ENCODE data around the gene ADH7. TPM values are rescaled to one million over a fixed set of nuclear protein-coding genes. Genes with fewer than 3 reads are reported as not detected.
"Not testable (repeated sequence)": the region's sequence is repeated elsewhere in the genome, so short reads cannot be mapped to it uniquely, and the experiment has no call there.

Gene ADH7
- total RNA-seq, 1 donor from 2014 or later, result not detected

DNA sequence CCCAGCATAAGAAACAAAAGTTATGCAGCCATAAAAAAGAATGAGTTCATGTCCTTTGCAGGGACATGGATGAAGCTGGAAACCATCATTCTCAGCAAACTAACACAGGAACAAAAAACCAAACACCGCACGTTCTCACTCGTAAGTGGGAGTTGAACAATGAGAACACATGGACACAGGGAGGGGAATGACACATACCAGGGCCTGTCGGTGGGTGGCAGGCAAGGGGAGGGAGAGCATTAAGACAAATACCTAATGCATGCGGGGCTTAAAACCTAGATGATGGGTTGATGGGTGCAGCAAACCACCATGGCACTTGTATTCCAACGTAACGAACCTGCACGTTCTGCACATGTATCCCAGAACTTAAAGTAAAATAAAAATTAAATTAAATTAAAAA, 19.4 kb downstream of the ADH7 start:
- not testable (repeated sequence) for DNase-seq (ENCODE audit: low spot score)

GRCh38 chr4:99414902-99415301, 20.2 kb downstream of the ADH7 start:
- DNase-seq (ENCODE audit: low spot score), result not testable (repeated sequence)

DNA sequence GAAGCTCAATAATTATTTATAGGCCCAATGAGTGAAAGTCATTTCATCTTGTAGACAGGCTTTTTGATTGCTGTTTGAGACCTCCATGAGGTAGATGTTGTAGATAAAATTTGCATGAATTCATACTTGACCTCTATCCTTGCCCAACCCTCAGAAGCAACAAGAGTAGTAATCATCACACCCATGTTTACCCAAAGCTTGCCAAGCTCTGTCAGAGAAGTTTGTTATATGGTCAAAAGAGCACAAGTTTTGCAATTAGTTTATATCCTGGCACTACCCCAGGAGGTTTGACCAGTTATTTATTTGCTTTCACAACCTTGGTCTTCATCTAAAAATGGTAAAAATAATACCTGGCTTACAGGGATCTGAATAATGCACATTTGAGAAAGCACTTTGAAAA, 20.7 kb downstream of the ADH7 start:
- DNase-seq (ENCODE audit: low spot score), result peak; percentile 61

- no peak for DNase-seq (ENCODE audit: low spot score)
Measured at GRCh38 chr4:99413140-99413539, 22.0 kb downstream of the ADH7 start.

DNA sequence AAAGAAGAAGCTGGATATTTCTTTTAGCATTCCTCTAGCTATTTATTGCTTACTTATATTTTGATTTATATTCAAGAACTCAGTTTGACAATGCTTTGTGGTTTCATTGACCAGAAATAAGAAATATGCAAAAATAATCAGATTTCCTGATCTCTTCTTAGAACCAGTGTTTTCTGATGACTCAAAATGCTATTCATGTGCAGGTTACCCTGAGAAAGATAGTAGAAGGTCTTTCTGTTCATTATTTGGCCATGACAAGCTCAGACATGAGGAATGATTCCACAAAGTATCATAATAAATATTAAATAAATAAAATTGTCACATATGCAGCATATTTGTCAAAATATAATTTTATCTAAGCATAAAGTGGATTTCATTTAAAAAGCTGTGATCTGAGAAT, 24.1 kb downstream of the ADH7 start:
- DNase-seq (ENCODE audit: low spot score), result no peak

GRCh38 chr4:99410075-99410474, 25.1 kb downstream of the ADH7 start:
- DNase-seq (ENCODE audit: low spot score), result no peak

- no peak for DNase-seq (ENCODE audit: low spot score)
Measured at GRCh38 chr4:99408346-99408745, 26.8 kb downstream of the ADH7 start.

DNA sequence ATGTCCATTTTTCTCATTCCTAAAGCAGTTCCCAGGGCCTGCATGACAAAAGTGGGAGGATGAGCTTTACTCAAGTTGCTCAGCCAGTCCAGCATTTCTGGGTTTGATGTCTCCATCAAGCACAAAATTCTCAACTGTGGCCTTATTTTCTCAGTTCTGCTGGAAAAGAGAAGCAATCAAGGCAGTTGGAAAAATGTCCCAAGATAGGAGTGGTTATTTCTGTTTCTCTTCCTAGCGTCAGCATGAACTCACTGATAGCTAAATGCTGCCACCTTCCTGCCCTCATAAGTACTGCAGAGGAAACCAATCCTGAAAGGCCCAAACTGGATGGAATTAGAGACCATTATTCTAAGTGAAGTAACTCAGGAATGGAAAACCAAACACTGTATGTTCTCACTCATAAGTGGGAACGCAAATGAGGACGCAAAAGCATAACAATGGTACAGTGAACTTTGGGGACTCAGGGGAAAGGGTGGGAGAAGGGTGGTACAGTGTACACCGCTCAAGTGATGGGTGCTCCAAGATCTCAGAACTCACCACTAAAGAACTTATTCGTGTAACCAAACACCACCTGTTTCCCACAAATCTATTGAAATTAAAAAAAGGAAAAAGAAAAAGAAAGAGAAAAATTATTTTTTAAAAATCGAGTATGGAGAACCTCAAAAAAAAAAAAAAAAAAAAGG, 29.6 kb downstream of the ADH7 start:
- peak; percentile 83 for DNase-seq (ENCODE audit: low spot score)

DNA sequence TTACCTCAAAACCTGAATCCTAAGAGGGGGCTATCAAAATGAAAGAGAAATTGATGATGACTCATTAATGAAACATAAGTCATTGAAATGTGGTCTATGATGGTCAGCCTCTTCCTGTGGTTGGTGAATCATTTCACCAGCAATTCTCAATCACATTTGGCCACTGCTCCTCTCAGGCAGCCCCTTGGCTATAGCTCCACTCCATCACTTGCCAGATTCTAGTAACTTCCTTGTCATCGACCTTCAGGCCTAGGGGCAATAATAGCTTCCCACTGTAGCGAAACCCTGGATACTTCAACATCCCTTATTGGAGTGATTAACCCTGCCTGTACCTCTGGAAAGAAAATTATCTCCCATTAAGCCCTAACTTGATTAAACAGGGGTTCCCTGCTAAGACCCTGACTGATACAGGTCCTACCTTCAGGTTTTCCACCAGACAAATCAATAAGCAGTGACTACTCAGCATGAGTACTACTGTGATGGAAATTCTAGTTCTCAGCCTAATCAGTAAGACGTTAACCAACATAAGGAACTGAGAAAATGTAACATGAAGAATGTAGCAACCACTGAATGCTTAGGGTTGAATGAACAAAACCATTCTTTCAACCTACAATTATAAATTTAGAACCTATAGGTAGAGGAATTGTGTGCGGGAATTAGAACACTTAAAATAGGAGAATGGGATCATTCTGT, 30.4 kb downstream of the ADH7 start:
- no peak for DNase-seq (ENCODE audit: low spot score)

- no peak for DNase-seq (ENCODE audit: low spot score)
Measured at GRCh38 chr4:99403380-99404184, 31.6 kb downstream of the ADH7 start.

DNA sequence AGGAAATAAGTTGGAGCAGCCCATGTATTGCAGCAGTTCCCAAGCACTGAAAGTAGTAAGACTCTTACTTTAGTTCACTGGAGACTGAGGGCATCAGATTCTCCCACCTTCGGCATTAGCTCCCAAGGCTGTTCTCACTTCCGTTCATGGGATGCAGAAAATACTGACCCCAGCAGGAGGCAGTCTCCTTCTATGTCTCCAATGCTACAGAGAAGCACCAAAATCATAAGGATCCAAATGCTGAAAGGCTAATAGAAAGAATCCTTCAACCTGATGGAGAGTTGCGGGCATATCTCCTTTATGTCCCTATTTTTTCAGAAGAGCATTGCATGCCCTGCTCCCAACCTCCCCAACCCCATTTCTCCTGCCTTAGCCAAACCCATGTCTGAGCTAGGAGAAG, 32.4 kb downstream of the ADH7 start:
- DNase-seq (ENCODE audit: low spot score), result no peak

DNA sequence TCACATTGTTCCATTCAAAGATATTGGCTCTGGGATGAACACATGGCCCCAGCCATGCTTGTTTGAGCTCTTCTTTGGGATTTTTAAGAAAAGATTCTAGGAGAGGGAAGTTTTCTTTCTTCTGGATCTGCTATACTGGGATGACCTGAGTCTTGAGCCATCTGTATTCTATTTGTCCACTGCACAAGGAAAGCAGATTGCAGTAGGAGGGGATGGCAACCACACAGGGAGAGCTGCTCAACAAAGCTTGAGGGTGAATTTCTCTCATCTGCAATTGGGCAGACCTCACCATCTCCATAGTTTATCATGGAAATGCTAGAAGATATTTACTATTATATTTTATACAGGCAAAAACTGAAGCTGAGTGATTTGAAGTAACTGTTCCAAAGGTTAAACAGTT, 34.3 kb downstream of the ADH7 start:
- no peak for DNase-seq (ENCODE audit: low spot score)

- no peak for DNase-seq (ENCODE audit: low spot score)
Measured at GRCh38 chr4:99399017-99399416, 36.1 kb downstream of the ADH7 start.

DNA sequence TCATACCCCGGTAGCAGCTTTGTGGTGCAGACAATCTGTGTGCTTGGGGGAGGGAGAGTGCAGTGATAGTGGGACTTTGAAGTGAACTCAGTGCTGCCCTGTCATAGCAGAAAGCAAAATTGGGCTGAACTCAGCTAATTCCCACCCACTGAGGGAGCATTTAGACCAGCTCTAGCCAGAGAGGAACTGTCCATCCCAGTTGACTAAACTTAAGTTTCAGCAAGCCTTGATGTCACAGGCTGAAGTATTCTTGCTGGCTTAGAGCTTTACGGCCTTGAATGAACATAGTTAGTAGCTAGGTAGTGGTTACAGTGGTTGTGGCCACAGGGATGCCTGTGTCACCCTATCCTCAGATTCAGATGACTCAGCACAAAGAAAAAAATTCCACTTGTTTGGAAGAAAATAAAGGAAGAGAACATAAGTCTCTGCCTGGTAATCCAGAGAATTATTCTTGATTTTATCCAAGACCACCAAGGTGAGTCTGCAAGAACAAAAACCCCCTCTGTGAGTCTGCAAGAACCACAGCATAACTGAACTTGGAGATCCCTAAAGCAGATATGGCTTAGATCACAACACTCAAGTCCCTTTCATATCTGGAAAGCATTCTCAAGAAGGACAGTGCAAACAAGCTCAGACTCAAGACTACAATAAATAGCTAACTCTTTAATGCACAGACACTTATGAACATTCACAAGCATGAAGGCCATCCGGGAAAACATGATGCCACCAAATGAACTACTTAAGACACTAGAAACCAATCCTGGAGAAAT, 39.4 kb downstream of the ADH7 start:
- no peak for DNase-seq (ENCODE audit: low spot score)

DNA sequence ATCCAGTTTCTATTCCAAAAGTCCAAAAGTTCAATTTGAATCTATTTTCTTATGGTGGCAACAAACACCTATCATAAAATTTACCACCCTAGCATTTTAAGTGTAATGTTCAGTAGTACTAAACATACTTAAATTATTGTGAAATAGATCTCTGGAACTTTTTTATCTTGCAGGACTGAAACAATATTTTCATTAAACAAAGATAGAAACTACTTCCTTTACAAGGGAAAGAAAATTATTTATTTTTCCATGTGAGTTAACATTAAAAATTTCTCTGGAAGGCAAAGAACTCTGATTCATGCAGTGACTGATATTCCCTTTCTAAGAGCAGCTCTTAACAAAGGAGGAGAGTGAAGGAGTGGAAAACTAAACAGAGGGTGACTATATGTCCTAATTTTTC, 40.2 kb downstream of the ADH7 start:
- no peak for DNase-seq (ENCODE audit: low spot score)

DNA sequence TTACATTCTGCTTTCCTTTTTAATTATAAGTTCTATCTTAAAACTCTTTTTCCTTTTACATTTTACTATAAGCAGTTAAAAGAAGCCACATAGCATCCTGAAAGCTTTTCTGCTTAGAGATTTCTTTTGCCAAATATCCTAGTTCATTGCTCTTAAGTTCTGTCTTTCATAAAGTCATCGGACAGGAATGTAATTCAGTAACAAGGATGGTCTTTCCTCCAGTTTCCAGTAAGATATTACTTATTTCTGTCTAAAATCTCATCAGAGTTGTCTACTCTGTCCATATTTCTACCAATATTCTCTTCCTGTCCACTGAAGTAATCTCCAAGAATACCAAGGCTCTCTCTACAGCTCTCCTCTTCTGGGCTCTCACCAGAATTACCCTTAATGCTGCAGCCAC, 45.1 kb downstream of the ADH7 start:
- DNase-seq (ENCODE audit: low spot score), result no peak

- no peak for DNase-seq (ENCODE audit: low spot score)
Measured at GRCh38 chr4:99389606-99390005, 45.5 kb downstream of the ADH7 start.

DNA sequence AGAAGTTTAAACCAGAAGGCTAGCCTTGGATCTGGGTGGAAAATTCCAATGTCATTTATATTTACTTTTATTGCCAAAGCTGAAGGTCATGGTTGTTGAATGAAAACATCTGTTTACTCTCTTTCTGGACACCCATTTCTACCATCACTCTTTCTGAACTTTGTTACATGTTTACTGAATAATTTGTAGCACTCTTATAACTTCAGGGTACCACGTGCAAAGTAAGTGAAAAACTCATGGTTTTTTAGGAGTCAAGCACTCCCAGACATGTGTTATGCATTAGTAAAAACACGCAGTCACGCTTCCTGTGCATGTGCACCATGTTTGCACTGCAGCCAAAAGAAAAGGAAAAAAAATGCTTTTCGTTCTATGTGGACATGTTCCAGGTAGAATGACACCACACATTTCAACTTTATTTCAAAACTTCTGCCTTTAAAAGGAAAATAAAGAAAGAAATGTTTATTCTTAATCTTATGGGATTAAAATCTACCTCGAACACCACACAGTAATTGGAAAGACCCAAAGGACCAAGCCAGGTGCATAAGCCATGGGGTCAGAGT, 51.2 kb downstream of the ADH7 start:
- DNase-seq (ENCODE audit: low spot score), result peak; percentile 40

GRCh38 chr4:99383399-99383798, 51.7 kb downstream of the ADH7 start:
- no peak for DNase-seq (ENCODE audit: low spot score)

- no peak for DNase-seq (ENCODE audit: low spot score)
Measured at GRCh38 chr4:99382745-99383360, 52.3 kb downstream of the ADH7 start.

DNA sequence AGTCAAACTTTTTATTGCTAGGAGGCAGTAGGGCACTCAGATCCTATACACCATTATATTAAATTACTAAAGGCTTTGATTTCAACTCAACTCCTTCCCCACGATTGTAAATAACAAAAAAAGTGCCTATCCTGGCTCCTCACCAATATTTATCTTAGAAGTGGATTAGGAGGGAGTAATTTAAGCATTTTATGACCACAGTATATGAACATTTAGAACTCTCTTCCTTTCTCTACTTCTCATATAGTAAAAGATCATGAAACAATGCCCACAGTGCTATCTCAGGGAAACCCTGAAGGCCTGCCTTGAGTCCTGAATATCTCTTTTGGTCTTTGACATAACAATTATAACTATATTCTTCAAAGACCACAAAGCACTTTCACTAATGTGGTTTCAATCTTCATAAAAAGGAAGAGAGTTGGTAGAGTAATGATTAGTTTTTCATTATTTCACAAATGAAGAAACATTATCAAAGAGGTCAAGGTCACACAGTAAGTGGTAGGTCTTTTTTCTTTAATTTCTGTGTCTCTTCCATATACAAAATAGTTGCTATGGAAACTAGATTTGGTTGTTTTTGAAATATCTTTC, 53.5 kb downstream of the ADH7 start:
- no peak for DNase-seq (ENCODE audit: low spot score)

All from mucosa of gallbladder (tissue), 1 donor.